ENCODE data around the gene FXYD6.

- TF ChIP-seq CTCF (IDR thresholded peaks at IDR 0.05; ENCODE audit: low read depth, low read length) (no peak), POLR2A (IDR thresholded peaks at IDR 0.05; ENCODE audit: extremely low read depth, insufficient read length) (no peak), MYC (IDR thresholded peaks at IDR 0.05; ENCODE audit: low read depth, low read length) (no peak), MAX (IDR thresholded peaks at IDR 0.05; ENCODE audit: low read depth, low read length) (no peak)
These were observed 21.6 kb upstream of the FXYD6 start for GRCh38 chr11:117898059-117898458.

All from NB4 (cell line).